BE2C (cell line): ENCODE measurements around the gene DKK2.
A peak's percentile ranks its signal among the peaks of the same experiment; 100 is the strongest.

Experiments used
- DNase-seq: peaks from one replicate; pipeline ENCODE4 v3.0.0-alpha.2; 2020
- H3K27me3 ChIP-seq: fragments of 250-450 bp; sonication (Bioruptor Pico); 2 replicates; pipeline ENCODE4 v1.5.1; 2020; ENCODE audit warnings: mild to moderate bottlenecking
- H3K36me3 ChIP-seq: fragments of 250-450 bp; sonication (Bioruptor Pico); 2 replicates; pipeline ENCODE4 v1.5.1; 2020; ENCODE audit warnings: mild to moderate bottlenecking
- H3K4me1 ChIP-seq: fragments of 250-450 bp; sonication (Bioruptor Pico); 2 replicates; pipeline ENCODE4 v1.5.1; 2020
- H3K4me3 ChIP-seq: 2 replicates; pipeline ENCODE4 v1.5.1; 2011; ENCODE audit warnings: low read depth, low read length
- H3K9me3 ChIP-seq: fragments of 250-450 bp; sonication (Bioruptor Pico); 2 replicates; pipeline ENCODE4 v1.5.1; 2020
- TF ChIP-seq, protein P1 (sequence below): IDR thresholded peaks from 2 replicates; pipeline ENCODE4 v1.5.1; 2012; ENCODE audit warnings: mild to moderate bottlenecking, low read depth, low read length

DKK2 gene

DNA sequence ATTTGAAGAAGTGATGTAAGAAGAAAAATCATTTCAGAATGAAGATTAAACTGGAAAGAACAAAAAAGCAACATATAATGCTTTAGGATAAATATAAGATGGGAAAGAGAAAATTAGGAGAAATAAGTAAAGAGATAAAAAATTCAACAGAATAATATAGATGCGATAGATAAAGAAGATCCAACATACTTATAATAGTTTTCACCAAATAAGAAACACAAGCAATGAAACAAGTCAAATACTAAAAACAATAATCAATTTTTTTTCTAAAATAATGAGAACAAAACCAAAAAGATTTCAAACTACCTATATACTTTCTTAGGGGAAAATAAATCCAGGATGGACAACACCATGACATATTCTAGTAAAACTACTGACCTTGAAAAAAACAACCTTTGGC lies 10.1 kb upstream of the DKK2 start:
- no peaks in the 10 kb centered on the region for H3K36me3 ChIP-seq
- no peak for DNase-seq
- H3K4me3 ChIP-seq: no peak overlapping the region
- H3K9me3 ChIP-seq: no peaks in the 10 kb centered on the region
- TF ChIP-seq, protein P1, sequence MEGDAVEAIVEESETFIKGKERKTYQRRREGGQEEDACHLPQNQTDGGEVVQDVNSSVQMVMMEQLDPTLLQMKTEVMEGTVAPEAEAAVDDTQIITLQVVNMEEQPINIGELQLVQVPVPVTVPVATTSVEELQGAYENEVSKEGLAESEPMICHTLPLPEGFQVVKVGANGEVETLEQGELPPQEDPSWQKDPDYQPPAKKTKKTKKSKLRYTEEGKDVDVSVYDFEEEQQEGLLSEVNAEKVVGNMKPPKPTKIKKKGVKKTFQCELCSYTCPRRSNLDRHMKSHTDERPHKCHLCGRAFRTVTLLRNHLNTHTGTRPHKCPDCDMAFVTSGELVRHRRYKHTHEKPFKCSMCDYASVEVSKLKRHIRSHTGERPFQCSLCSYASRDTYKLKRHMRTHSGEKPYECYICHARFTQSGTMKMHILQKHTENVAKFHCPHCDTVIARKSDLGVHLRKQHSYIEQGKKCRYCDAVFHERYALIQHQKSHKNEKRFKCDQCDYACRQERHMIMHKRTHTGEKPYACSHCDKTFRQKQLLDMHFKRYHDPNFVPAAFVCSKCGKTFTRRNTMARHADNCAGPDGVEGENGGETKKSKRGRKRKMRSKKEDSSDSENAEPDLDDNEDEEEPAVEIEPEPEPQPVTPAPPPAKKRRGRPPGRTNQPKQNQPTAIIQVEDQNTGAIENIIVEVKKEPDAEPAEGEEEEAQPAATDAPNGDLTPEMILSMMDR: no peak
- no peaks in the 10 kb centered on the region for H3K27me3 ChIP-seq
- H3K4me1 ChIP-seq: no peaks in the 10 kb centered on the region

DNA sequence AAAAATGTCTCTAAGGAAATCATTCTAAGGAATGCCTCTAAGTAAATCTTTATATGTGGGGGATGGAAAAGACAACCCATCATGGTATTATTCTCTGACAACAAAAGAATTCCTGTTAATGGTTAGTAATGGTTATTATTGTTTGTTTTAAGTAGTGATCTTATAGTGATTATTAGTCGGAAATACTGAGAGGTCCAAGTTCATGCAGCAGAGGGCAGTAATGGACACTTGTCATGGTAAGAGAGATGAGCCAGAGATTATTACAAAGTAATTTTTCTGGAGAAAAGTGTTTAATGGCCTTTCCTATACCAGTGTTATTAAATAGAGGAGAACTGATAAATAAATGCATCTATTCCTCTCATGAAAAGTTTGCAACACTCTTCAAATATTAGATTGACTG lies 8.1 kb upstream of the DKK2 start:
- Histone ChIP-seq H3K9me3 (no peaks in the 10 kb centered on the region), H3K4me1 (no peaks in the 10 kb centered on the region), H3K27me3 (no peaks in the 10 kb centered on the region), H3K36me3 (no peaks in the 10 kb centered on the region), H3K4me3 (no peak overlapping the region)
- peak; percentile 27 for DNase-seq
- TF ChIP-seq, protein P1: peak; percentile 46; the same call in 1 of the 2 replicates

DNA sequence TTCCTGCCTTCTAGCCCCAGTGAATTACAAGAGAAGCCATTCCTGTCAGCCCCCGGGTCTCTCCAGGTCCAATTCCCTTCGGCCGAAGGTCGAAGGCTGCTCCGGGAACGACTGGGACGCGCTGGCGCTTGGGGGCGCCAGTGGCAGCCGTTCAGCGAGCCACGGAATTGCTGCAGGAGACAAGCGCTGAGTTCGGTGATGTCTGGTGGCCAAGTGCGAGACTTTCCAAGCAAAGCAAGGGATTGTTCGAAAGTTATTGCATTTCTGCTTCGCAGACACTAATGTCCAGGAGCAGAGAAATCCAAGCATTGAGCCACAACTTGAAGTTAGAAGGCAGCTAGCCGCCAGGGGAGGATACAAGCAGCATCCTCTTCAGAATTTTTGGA lies 1.1 kb upstream of the DKK2 start:
- no peaks in the 10 kb centered on the region for H3K4me1 ChIP-seq
- TF ChIP-seq, protein P1: peak; percentile 76
- H3K9me3 ChIP-seq: no peaks in the 10 kb centered on the region
- peaks cover 51% of the 10 kb centered on the region for H3K27me3 ChIP-seq
- peak overlapping the region; percentile 59 for H3K4me3 ChIP-seq
- no peaks in the 10 kb centered on the region for H3K36me3 ChIP-seq
- peak; percentile 65 for DNase-seq

DNA sequence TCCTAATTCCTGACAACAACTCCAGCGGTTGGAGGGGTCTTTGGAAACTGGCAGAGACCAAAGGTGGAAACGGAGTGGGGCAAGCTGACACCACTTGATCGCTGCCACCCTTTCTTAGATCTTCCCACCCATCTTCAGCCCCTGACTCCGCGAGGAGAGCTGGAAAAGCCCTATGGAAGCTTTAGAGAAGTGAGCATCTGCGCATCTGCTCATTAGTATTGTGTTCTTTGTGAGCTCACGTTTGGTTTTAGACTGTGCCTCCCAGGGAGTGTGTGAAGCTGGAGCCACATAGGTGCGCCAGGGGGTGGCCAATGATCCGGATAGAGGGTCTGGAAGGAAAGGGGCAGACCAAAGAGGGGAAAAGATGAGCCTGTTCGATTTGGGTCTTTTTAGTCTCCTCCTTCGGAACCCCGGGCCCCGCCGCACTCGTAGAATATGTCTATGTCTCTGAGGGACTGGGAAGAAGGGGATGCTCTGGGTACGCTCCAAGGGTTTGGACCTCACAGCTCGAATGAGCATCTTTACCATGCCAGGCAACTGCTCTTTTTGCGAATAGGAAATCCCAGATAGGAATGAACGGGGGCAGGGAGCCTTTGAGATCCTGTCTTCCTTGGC lies 578 bp upstream of the DKK2 start:
- H3K4me3 ChIP-seq: peak overlapping the region; percentile 59
- H3K9me3 ChIP-seq: no peaks in the 10 kb centered on the region
- no peaks in the 10 kb centered on the region for H3K4me1 ChIP-seq
- TF ChIP-seq, protein P1: no peak
- DNase-seq: peak; percentile 3
- H3K27me3 ChIP-seq: peaks cover 52% of the 10 kb centered on the region
- no peaks in the 10 kb centered on the region for H3K36me3 ChIP-seq

DNA sequence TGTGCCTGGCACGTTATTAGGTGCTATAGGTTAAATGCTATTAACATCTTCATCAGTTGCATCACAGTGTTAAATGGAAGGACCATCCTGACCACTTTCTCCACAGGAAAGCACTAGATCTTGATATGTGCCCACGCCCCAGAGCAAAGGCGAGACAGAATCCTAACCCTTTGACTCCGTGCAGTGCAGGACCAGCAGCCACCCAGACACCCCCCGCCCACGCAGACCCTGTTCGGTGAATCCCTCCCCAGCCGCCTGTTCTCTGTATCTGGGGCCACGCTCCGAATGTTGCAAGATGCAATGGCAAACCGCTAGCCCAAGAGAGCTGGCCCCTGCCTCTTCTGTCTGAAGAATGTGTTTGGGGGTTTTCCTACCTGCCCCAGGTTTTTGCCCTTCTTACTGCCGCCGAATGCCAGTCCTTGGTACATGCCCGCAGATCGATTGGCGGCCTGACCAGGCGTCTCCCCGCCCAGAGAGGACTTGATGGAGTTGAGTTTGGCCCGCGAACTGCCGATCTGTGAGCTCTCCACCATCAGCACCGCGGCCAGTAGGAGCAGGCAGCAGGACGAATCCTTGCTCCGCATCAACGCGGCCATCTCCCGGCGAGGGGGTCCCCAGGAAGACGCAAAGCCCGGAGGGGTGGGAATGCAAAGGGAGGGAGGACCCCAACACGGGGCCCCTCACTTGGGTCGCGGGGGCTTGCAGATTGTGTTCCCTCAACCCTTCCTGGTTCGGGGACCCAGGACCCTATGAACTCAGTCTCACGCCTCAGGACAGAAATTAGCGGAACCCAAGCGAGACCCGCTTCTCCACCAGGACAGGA lies 906 bp downstream of the DKK2 start:
- peaks cover 67% of the 10 kb centered on the region for H3K27me3 ChIP-seq
- no peaks in the 10 kb centered on the region for H3K36me3 ChIP-seq
- H3K4me3 ChIP-seq: peak overlapping the region; percentile 59
- no peaks in the 10 kb centered on the region for H3K9me3 ChIP-seq
- peak; percentile 21 for DNase-seq
- no peaks in the 10 kb centered on the region for H3K4me1 ChIP-seq
- TF ChIP-seq, protein P1: no peak
